GM12878 (cell line): Measurements from ENCODE around the gene LFNG.

Experiments
- ATF7 ChIP-seq: fragments of 450-650 bp; IDR thresholded peaks from 2 replicates; pipeline ENCODE4 v1.6.1; 2016; ENCODE audit warnings: low read depth, mild to moderate bottlenecking
- CBFB ChIP-seq: IDR thresholded peaks from 2 replicates; pipeline ENCODE4 v1.6.1; 2016; ENCODE audit warnings: antibody characterized with exemption, low read depth
- EGR1 ChIP-seq, 2 experiments: IDR thresholded peaks; 1 replicate in 1 of 2; 2 replicates in 1 of 2; pipeline ENCODE4 v1.6.1; 2011 to 2012; ENCODE audit warnings: low read depth in 2 of 2, low read length in 2 of 2, borderline replicate concordance in 1 of 2, mild to moderate bottlenecking in 1 of 2, moderate library complexity in 1 of 2
- EP300 ChIP-seq, 2 experiments: fragments of 150-350 bp in 1 of 2; IDR thresholded peaks; 2 replicates each; pipeline ENCODE4 v1.6.1; 2011 to 2012; ENCODE audit warnings: low read depth in 2 of 2, low read length in 2 of 2, borderline replicate concordance in 1 of 2, improper control_type of control experiment in 1 of 2, inconsistent platforms in 1 of 2; ENCODE audit not compliant: control insufficient read depth in 1 of 2
- EZH2 ChIP-seq: IDR thresholded peaks from 2 replicates; pipeline ENCODE4 v1.6.1; 2012; ENCODE audit warnings: low read depth, mild to moderate bottlenecking, control low read depth, inconsistent platforms, low read length, borderline replicate concordance; ENCODE audit not compliant: control insufficient read depth
- NBN ChIP-seq: fragments of 450-650 bp; IDR thresholded peaks from 2 replicates; pipeline ENCODE4 v1.6.1; 2016
- NR2F1 ChIP-seq: fragments of 450-650 bp; conservative IDR thresholded peaks from 2 replicates; pipeline ENCODE4 v1.6.1; 2017; ENCODE audit warnings: mild to moderate bottlenecking
- POLR2A ChIP-seq: IDR thresholded peaks from 2 replicates; pipeline ENCODE4 v1.6.1; 2011; ENCODE audit warnings: low read depth, mild to moderate bottlenecking, low read length
- ZNF384 ChIP-seq: IDR thresholded peaks from 2 replicates; pipeline ENCODE4 v1.6.1; 2012; ENCODE audit warnings: low read depth, mild to moderate bottlenecking, low read length, improper control_type of control experiment, borderline replicate concordance
- ZZZ3 ChIP-seq: IDR thresholded peaks from 2 replicates; pipeline ENCODE4 v1.6.1; 2011; ENCODE audit warnings: low read depth; ENCODE audit not compliant: control insufficient read depth, insufficient read length
- TF ChIP-seq, protein P1 (sequence below), 3 experiments: IDR thresholded peaks in 2 of 3; conservative IDR thresholded peaks in 1 of 3; 2 replicates each; pipeline ENCODE4 v1.5.1; 2011; ENCODE audit warnings: low read depth in 3 of 3, low read length in 3 of 3, mild to moderate bottlenecking in 3 of 3, control low read depth in 2 of 3, moderate library complexity in 2 of 3, inconsistent platforms in 1 of 3, mixed read lengths in 1 of 3; ENCODE audit not compliant: control insufficient read depth in 2 of 3, insufficient read depth in 1 of 3; ENCODE audit errors: extremely low read depth in 1 of 3

DNA sequence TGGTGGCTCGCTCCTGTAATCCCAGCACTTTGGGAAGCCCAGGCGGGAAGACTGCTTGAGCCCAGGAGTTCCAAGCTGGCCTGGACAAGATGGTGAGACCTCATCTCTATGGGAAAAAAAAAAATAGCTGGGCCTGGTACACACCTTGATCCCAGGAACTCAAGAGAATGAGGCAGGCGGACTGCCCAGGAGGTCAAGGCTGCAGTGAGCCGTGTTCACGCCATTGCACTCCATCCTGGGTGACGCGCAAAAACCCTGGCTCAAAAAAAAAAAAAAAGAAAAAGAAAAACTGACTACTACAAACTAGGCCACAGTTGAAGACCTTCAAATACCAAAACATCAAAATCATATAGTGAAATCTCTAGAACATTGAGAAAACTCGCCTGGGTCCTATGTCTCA lies 31.8 kb downstream of the LFNG start:
- TF ChIP-seq, protein P1, sequence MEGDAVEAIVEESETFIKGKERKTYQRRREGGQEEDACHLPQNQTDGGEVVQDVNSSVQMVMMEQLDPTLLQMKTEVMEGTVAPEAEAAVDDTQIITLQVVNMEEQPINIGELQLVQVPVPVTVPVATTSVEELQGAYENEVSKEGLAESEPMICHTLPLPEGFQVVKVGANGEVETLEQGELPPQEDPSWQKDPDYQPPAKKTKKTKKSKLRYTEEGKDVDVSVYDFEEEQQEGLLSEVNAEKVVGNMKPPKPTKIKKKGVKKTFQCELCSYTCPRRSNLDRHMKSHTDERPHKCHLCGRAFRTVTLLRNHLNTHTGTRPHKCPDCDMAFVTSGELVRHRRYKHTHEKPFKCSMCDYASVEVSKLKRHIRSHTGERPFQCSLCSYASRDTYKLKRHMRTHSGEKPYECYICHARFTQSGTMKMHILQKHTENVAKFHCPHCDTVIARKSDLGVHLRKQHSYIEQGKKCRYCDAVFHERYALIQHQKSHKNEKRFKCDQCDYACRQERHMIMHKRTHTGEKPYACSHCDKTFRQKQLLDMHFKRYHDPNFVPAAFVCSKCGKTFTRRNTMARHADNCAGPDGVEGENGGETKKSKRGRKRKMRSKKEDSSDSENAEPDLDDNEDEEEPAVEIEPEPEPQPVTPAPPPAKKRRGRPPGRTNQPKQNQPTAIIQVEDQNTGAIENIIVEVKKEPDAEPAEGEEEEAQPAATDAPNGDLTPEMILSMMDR (IDR thresholded peaks at IDR 0.05 in 2 of 3, conservative IDR thresholded peaks at IDR 0.05 in 1 of 3; ENCODE audit: control insufficient read depth in 2 of 3, extremely low read depth in 1 of 3, insufficient read depth in 1 of 3, low read depth in 3 of 3, low read length in 3 of 3), result no peak
- TF ChIP-seq ZNF384 (no peak), ATF7 (no peak), EZH2 (no peak), NBN (no peak), EP300 (IDR thresholded peaks at IDR 0.05; ENCODE audit: borderline replicate concordance in 1 of 2, control insufficient read depth in 1 of 2, low read depth in 2 of 2, low read length in 2 of 2) (no peak), EGR1 (IDR thresholded peaks at IDR 0.05; ENCODE audit: borderline replicate concordance in 1 of 2, low read depth in 2 of 2, low read length in 2 of 2) (no peak), ZZZ3 (no peak), POLR2A (no peak), CBFB (no peak), NR2F1 (no peak)
